Iris pigment epithelial cell (primary cell): ENCODE results near the gene PMEPA1.

ENCODE experiments used
- DNase-seq: peaks from one replicate; pipeline ENCODE4 v3.0.0-alpha.2; 2011; ENCODE audit warnings: low read depth

PMEPA1 gene

DNA sequence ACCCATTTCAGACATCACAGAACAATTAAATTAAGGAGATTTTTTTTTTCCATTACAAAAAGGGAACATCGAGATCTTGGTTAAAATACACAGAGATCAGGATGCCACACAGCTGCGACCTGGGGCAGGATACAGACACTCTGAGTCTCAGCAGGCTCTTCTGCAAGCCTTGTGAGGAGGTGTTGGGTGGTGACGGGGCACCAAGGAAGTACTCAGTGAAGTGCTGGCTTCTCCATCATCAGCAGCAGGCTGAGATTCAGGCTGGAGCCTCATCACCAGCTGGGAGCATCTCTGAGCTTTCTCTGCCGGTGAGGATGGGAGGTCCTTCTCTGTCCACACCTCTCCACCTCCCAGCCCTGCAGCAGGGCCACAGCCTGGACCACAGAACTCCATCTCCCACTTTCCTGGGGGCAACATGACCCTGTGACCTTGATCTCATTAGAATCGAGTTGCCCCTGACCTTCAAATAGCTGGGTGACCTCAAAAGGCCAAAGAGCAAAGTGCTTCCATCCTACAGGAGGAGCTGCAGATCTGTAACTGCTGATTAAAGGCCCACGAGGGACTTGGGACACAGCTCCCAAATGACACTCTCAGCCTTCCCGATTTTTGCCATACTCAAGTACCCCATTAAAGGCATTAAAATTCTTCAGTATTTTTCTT is 16.0 kb downstream of the PMEPA1 start:
- DNase-seq: no peak

DNA sequence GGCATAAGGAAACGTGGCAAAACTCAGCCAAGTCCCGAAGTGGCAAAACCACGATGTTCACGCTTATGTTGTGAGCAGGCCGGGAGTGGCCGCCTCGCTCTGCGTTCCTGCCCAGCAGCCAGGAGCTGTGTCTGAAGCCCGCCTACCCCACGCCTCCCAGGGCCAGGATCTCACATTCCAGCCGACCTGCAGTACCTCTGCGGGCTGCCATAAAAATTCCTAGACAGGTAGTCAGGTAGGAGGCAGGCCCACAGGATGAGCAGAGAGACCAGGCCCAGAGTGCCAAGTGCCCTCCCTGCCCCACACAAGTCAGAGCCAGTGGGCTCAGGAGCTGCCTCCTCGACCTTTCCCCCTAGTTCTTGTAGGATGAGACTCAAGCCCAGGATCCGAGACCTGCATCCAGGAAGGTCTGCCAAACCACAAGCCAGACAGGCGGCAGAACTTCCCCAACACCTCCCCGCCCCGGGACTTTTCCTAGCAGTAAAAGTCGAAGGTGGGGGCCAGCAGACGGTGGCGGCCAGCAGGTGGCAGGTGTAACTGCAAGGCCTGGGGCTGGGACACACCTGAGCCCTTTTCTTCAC is 16.7 kb downstream of the PMEPA1 start:
- DNase-seq: no peak

DNA sequence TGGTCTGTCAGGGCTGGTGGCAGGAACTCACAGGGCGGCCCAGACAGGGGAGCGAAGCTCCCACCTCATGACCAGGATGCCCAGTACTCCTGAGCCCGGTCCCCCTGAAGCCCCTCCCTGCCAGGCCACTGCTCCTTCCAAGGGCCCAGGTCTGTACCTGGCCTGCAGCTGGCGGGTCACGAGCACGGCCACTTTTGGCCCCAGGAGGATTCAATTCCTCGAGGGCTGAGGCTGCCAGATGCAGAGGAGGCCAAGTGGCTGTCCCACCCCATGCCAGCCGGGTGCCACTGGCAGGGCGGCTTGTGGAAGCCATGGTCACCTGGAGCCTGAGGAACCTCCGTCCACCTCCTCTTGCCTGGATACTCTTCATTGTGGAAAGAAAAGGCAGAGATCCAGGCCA is 17.4 kb downstream of the PMEPA1 start:
- no peak for DNase-seq

DNA sequence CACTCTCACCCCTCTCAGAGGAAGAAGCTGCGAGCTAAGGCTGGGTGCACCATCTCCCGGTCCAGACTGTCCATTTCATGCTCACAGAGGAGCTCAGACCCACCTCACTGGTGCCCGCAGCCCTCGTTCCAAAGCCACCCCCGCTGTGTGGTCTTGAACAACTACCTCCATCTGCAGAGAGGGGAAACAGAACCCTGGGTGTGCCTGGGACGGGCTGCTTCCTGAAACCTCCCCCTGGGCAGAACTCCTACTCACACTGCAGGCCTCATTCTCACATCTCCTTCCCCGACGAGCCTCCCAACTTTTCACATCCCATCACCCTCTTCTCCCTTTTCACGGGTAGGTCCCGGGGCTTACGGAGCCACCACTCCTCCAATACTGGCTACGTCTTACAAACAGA is 18.1 kb downstream of the PMEPA1 start:
- no peak for DNase-seq

DNA sequence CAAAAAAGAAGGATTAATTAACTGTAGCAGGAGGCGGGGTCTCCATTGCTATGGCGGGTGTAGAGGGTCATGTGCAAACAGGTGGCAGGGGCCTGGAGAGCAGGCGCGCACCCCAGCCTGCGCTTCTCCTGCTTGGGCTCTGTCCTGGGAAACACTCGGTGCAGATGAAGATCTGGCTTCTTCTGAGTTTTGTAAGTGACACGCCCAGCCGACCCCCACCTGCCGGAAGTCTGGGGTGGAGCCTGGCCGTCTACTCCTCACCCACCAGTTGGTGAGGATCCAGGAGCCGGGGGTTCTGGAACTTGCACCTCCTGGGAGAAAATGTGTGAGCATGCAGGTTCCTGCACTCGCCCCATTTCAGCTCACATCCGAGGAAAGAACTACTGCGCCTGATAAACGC is 19.3 kb downstream of the PMEPA1 start:
- DNase-seq: no peak

DNA sequence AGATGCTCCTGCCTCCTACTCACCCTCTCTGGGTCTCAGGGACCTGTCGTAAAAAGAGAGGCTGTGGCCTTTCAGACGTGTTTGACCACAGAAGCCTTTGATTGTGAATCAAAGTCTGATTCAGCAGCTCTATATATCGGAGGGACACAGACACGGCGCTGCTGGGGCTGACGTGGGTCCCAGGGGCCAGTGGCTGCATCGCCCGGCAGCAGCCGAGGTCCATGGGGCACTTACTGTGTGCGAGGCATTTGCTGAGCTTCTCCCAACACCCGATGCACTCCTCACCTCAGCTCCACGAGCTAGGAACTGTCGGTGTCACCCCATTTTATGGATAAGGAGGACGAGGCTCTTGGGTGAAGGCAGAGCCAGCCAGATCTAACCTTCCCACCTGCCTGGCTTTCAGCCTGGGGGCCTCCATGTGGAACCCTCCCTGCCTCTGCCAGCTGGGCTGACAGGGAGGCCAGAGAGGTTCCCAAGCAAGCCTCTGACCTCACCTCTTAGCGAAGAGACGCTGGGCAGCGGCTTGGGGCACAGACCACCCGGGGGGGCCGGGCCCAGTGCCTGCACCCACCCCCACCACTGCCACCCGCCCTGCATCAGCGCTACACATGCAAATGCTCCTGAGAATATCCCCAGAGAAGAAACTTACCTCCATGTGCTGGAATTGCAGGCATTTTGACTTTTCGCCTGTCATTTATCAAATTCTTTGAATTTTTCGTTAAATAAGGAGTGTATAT is 19.9 kb downstream of the PMEPA1 start:
- no peak for DNase-seq

DNA sequence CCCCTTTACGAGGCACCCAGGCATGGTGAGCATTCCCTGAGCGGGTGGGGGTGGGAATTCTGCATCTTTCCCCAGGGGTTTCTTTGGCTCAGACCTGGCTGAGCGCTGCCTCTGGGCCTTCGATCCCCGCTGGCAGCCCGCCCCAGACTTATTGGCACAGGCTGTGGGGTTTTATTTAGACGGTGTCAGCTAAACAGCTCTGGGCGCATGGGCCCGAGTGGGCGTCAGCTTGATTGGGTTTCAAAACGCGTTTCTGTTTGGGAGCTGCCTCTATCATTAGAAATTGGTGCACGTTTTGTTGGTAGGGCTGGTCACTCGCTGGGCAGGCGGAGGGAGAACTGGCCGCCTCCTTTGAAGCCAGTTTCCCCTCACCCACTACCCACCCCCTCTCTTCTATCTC is 21.0 kb downstream of the PMEPA1 start:
- no peak for DNase-seq

DNA sequence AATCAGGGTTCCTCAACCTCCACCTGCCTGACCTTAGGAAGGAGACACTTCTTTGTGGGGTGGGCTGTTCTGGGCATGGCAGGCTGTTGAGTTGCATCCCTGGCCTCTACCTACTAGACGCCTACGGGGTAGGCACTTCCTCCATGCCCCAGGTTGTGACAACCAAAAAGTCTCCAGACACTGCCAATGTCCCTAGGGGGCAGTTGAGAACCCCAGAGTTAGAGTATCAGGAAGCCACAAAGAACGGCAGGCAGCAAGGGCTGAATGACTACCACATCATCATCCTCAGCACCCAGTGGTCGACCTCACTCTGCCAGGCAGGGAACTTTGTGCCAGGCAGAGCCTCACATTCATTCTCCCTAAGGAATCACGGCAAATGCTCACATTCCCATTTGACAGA is 21.5 kb downstream of the PMEPA1 start:
- DNase-seq: no peak

DNA sequence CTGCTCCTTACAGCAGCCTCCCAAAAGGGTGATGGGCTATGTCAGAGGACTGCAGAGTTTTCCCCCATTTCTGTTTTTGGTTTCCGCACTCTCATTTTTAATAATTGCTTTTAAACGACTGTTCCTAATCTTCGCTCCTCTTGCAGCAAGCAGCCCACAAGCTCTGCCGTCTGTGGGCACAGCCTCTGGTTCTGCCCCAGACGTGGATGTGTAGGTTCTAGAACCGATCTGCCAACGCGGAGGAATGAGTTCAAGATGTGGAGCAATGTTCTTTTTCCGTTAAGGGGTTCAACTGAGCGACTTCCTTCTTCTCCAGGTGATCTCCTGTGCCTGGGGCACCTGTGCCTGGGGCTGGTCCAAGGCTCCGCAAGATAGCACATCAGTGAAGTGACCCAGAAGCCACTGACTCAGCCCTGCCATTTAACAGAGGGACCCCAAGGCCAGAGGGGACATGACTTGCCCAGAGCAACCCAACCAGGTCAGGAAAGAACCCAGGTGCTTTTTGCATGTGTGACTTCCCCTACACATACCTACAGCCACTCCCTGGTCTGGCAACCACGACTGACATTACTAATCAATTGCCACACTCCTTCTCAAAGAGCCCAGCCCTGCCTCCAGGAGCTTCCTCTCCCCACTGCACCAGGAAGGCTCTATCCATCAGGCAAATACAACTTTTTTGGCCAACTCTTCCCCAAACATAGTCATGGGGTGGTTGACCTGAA is 22.7 kb downstream of the PMEPA1 start:
- DNase-seq: no peak

DNA sequence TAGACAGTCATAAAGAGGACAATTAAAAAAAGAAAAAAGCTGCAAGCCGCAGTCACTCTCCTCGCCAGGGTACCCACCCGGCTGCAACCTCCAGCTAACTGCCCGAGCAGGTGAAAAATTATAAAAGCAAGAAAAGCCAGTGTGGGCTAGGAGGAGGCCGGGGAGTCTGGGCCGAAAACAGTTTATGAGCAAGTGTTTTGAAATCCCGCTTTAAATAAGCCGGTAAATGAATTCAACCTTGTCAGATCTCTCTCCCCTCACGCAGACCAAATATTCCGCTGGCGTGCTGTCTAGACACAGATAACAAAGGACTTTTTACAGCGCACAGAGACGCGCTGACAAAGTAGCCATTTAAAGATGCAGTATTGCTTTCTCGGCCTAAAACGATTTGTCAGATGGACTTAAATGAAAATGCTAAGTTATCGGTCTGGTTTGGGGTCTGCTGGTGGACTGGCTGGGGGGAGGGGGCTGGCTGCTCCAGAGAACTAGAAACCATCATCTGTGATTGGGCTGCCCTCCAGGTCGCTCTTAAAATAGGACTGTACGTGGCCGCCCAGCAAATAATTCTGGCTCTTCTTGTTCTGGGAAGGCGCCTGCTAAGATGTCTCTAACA is 24.6 kb downstream of the PMEPA1 start:
- DNase-seq: no peak

DNA sequence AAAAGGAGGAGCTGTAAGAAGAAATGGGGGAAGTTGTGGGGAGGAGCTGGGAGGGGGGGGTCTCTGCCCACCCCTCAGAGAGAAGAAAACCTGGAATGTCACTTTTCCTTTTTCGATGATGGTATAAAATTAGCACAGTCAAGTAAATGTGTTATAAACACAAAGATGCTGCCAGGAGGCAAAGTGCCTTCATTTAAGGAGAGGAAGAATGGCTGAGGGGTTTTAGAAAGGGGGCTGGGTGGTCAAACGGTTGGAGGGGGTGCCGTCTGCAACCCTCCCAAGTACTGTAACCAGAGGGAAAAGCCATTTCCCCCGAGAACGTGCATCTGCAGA is 25.0 kb downstream of the PMEPA1 start:
- DNase-seq: no peak

DNA sequence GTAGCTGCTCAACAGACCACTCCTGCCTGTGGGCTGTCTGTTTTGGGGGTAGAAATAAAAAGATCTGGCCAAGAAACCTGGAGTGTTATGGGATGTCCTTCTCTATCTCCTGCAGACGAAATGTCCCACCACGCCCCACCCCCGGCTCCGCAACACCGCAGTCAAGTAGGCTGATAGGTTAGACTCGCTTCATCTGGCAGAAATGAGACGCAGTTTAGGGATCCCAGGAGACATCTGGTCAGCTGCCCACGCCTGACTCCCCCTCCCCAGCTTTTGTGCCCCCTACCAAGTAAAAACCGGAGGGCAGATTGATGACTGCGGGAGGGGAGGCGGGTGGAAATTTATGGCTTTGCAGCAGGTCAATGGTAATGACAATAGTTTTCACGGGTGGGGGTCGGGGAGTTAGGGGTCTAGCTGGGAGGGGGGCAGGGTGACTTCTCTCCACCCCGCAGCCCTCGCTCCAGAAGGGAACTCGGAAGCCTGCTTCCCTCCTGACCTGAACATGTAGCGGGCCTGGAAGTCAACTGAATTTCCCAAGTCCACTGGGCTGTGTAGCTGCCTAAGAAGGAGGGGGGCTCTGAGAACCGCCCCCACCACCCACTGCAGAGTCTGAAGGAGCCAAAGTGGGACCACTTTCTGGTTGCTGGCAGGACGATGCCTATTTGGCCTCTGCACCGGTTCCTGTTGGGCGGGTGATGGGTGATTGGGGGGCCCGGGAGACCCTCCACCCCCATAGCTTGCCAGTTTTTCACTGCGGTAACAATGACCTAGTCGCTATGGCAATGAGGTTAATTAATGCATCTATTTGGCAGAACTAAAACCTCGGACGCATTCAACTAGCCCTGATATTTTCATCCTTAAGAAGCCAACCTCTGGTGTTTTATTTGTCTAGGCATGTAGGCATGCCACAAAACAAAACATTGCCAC is 25.7 kb downstream of the PMEPA1 start:
- DNase-seq: no peak

DNA sequence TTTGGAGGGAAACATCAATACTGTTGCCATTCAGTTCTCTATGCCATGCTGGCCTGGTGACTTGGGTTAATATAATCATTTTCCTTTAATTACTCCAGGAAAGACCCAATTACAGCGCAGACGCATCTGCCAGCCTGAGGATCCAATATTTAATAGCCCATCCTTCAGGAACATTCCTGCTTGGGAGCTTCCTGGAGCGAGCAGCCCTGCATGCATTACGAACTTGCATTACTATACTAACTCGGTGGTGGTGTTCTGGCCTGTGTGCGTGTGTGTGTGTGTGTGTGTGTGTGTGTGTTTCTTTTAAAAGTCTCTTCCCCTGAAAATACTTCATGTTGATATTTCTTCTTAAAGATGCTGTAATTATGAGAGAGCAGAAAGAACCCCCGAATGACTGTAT is 26.5 kb downstream of the PMEPA1 start:
- DNase-seq: no peak

DNA sequence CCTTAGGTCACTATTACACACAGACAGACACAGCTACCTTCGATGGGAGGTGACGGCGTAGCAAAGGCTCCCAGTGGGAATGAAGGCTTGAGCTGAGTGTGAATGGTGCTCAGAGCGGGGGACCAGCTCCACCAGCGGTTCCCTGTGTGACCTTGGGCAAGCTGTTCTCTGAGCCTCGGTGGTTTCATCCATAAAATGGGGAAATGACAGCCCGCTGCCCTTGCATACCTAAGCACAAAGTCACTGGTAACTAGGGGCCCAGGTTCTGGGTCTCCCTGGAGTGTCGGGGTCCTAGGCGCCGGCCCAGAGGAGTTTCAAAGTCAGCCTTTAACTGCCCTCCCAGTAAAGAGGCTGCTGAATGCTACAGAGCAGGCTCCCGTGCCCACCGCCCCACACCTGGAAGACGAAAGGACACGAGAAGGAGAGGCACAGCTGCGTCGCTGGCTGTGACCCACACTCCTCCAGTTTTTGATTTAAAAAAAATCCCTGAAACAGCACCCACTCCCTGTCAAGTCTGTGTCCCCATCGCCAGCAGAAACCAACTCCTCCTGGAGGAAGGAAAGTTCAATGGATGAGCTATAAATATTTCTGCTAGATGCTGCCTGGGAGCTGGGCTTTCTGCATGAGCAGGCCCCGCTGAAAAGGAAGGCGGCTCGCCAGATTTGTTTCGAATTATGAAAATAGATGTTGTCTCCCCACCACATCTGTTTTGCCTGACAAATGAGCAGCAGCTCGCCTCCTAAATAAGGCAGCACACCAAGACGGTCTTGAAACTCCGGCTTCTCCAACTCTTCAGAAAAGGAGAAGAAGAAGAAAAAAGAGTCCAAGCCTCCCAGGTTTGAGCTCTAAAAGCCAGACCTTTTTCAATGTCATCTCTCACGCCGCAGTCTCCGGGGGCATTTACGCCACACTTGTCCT is 27.4 kb downstream of the PMEPA1 start:
- DNase-seq: no peak

DNA sequence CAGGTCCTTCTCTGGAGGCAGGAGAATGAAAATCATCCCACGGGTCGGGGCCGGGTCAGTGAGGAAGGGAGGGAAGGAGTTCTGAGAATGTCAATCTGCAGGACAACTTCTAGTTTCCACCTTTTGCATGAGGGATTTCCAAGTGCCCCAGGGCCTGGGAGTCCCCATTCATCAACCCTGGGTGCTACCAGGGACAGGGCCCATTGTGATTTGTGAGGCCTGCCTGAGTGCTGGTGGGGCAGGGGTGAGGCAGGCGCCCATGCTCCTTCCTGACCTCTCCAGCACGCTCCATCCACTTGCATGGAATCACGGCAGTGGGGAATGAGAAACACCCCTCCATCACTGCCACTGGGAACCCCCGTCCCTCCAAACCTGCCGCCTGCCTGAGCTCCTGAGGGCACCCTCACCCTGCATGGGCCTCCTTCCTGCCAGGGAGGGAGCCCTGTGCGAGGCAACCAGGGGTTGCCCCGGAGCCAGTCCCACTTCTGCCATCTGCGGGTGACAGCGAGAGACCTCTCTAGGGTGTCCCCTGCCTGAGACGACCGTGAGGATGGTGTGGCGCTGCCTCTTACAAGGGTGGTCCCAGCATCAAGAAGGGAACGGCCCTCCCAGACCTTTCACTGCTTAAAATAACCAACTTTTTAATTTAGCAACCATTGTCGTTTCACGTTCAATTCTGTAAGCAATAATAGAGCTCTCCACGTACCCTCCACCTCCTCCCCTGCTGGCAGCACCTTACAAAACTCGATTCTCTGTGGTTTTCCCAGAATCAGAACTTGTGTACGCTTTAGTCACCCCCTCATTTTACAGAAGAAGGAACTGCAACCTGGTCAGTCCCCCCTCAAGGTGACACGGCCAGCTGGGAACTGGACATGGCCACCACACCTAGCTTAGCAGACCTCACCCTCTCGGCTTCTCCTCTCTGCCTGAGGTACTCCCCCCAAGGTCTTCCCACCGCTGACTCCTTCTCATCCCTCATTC is 28.6 kb downstream of the PMEPA1 start:
- no peak for DNase-seq

DNA sequence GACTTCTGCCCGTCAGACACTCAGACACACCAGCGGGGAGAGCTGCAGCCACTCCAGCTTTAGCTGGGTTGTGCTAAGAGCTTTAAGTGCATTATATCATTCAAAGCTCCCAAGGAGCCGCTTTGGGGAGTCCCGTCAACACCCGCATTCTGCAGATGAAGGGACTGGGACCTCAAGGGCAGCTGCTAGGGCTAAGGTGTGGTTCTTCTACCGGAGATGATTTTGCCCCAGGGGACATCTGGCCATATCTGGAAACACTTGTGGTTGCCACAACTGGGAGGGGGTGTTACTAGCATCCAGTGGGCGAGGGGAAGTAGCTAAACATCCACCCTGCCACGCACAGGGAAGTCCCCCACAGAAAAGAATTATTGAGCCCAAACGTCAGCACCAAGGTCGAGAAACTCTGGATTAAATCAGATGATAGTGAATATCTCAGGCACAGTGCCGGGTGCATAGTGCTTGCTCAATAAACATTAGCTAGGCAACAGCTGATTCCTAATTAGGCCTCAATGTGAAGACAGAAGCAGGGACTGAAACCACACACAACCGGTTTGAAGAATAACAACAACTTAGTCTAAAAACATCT is 29.6 kb downstream of the PMEPA1 start:
- no peak for DNase-seq

DNA sequence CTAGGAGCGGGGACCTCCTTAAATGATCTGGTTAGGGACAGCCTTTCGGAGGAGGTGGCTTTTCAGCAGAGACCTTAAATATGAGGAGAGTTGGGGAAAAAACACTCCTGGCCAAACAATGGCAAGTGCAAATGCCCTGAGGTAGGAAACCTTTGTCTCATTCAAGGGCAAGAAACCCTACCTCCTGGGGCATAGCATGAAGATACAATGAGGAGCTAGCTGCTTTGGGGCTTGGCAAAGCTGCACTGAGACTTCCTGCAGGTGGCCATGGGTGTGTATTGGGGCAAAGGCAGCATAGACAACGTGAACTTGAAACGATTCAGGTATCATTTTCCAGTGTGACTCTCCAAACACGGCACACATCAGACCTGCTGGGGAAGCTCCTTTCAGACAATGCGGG is 30.7 kb downstream of the PMEPA1 start:
- DNase-seq: no peak

DNA sequence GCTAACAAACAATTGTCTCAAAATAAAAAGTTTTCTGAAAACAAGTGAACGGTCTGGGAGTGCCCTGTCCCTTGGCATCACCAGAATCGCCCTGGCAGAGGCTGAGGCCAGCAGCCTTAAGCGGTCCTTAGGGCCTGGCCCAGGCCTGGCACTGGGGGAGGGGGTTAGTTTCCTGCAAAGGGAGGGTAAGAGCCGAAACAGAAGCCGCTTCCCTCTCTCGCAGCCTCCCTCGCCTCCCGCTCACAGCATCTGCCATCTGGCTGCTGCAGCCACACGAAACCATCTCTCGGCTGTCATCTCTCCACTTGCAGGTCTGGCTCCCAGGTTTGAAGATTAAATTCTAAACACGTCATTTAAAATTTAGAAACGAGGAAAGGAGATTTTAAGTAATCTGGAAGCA is 31.5 kb downstream of the PMEPA1 start:
- no peak for DNase-seq

DNA sequence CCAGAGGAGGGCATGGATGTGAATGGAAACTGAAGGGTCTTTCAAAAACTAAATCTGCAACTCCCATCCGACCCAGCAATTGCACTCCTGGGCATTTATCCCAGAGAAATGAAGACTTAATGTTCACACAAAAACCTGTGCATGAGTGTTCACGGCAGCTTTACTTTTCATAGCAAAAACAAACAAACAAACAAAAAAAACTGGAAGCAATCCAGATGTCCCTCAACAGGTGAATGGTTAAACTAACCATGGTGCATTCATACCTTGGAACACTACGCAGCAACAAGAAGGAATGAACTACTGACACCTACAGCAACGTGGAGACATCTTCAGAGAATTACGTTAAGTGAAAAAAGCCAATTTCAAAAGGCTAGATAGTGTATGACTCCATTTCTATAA is 32.2 kb downstream of the PMEPA1 start:
- DNase-seq: no peak
